RWPE1 (cell line): Measurements from ENCODE around the gene REXO4.

ENCODE experiments used
- CTCF ChIA-PET: fragments of 350-600 bp; sonication (Branson Sonifier 250); formaldehyde crosslinking; extraction: SDS; loops from one replicate; lab custom pipeline; 2021; lab: Yijun Ruan, JAX
- POLR2A ChIA-PET: fragments of 400-600 bp; formaldehyde crosslinking; extraction: SDS; loops from one replicate; lab custom pipeline; 2020; ENCODE audit warnings: antibody characterized with exemption; ENCODE audit not compliant: low non-redundant PET; lab: Yijun Ruan, JAX
- DNase-seq: peaks from one replicate; pipeline ENCODE4 v3.0.0; 2012; ENCODE audit warnings: low spot score
- H3K27ac ChIP-seq: fragments of 450-650 bp; 2 replicates; pipeline ENCODE4 v1.5.1; 2017
- CTCF ChIP-seq: fragments of 450-650 bp; conservative IDR thresholded peaks from 2 replicates; pipeline ENCODE4 v1.5.1; 2017; ENCODE audit warnings: low read depth, mild to moderate bottlenecking

REXO4 gene

DNA sequence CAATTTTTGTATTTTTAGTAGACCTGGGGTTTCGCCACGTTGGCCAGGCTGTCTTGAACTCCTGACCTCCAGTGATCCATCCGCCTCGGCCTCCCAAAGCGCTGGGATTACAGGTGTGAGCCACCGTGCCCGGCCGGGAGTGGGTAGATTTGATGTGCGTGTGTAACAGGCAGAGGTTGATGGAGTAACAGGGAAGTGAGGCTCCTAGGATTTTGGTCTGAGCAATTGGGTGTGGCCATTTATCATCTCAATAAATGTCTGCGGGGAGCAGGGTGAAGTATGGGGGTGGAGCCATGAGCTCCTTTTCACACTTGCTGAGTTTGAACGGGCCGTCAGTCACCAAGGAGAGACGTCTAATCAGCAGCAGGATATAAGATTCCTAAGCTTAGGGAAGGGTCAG is 1.2 kb upstream of the REXO4 start:
- POLR2A ChIA-PET: interaction anchor here (0.6 kb wide), 2 partner anchors 35 to 63 kb away, joined by 3 read pairs; no protein-coding TSS in a partner anchor
- no peak for TF ChIP-seq CTCF
- CTCF ChIA-PET: interaction anchor here (0.6 kb wide), 1 partner anchor 44 kb away, joined by 3 read pairs; no protein-coding TSS in a partner anchor
- H3K27ac ChIP-seq: peak overlapping the region; percentile 88
- no peak for DNase-seq

DNA sequence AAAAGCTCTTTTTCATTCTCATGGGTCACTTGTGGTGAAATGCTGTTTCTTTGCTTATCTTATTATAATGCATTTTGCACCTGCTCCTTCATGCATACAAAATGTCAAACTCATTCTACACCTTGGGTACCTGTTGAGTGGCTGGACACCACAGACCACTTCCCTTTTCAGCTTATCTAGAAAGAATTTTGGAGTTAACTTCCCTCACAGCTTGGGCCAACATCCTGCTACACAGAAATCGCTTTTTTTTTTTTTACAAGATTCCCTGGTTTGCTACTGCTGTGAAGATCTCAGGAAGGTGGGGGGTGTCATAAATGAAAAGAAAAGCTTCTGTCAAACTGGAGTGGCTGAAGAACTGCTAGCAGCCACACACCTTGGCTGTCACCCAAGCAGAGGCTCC is 2.6 kb downstream of the REXO4 start:
- DNase-seq: no peak
- no peak overlapping the region for H3K27ac ChIP-seq
- TF ChIP-seq CTCF: no peak
- POLR2A ChIA-PET: interaction anchor here (0.5 kb wide), 1 partner anchor 81 kb away, joined by 10 read pairs; no protein-coding TSS in a partner anchor
- CTCF ChIA-PET: interaction anchor here (0.7 to 1.0 kb wide), 3 partner anchors 71 to 214 kb away, joined by 4 to 5 read pairs (median 5); no protein-coding TSS in a partner anchor

- DNase-seq: no peak
- CTCF ChIA-PET: no interaction called here
- H3K27ac ChIP-seq: peak overlapping the region; percentile 4
- no peak for TF ChIP-seq CTCF
- POLR2A ChIA-PET: no interaction called here
Measured at GRCh38 chr9:133408042-133408441, 9.8 kb downstream of the REXO4 start.

DNA sequence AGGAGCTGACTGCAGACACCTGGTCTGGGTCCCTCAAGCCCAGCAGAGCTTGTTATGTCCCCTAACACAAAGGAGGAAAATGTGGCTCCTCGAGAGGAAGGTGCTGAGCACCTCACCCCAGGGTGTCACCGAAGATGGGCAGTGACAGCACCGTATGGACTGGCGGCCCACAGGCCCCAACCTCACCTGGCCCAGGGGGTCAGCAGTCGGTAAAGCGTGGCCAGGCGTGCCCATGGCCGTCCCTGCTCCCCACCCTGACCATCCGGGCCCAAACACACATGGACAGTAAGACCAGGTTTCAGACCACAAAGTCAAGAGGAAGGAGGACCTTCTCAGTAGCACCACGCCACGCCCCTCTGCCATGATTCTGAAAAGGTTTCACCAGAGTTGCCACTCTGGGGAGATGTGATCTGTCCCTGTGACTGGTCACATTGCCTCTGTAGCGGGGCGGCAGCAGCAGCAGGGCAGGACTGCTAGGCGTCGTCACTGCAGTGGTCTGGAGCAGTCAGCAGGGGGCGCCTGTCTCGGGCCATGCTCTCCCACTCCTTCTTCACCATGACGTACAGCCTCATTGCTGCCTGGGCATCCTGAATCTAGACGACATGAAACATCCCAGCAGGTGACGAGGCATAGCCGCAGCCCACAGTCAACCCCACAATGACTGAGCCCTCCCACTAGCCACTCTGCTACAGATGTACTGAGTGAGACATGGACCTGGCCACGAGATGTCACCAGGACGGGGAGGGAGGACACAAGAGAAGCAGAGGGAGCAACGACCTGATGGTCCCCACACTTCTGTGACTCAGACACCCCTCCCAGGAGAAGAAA is 11.1 kb downstream of the REXO4 start:
- ChIA-PET CTCF (interaction anchor here (1.0 kb wide), 1 partner anchor 13 kb away, joined by 3 read pairs; no protein-coding TSS in a partner anchor), POLR2A (interaction anchor here (0.5 kb wide), 1 partner anchor 42 kb away, joined by 3 read pairs; no protein-coding TSS in a partner anchor)
- DNase-seq: no peak
- peak; percentile 99 for TF ChIP-seq CTCF
- H3K27ac ChIP-seq: peak overlapping the region; percentile 12

- peak overlapping the region; percentile 12 for H3K27ac ChIP-seq
- DNase-seq: no peak
- TF ChIP-seq CTCF: no peak
- CTCF ChIA-PET: interaction anchor here (0.6 to 1.3 kb wide), 3 partner anchors 12 to 81 kb away, joined by 3 read pairs; no protein-coding TSS in a partner anchor
- POLR2A ChIA-PET: interaction anchor here (0.5 kb wide), 1 partner anchor 41 kb away, joined by 3 read pairs; no protein-coding TSS in a partner anchor
Measured at GRCh38 chr9:133405508-133406438, 12.0 kb downstream of the REXO4 start.
